Left hindlimb (tissue), 1 donor: Measurements from ENCODE around the gene DIP2C.
"Not testable (repeated sequence)": the region's sequence is repeated elsewhere in the genome, so short reads cannot be mapped to it uniquely, and the experiment has no call there.

Experiments
- DNase-seq: peaks from one replicate; pipeline ENCODE4 v3.0.0-alpha.2; 2018

The DIP2C gene

GRCh38 chr10:436911-437665 is 252.4 kb downstream of the DIP2C start:
- DNase-seq, result no peak

DNA sequence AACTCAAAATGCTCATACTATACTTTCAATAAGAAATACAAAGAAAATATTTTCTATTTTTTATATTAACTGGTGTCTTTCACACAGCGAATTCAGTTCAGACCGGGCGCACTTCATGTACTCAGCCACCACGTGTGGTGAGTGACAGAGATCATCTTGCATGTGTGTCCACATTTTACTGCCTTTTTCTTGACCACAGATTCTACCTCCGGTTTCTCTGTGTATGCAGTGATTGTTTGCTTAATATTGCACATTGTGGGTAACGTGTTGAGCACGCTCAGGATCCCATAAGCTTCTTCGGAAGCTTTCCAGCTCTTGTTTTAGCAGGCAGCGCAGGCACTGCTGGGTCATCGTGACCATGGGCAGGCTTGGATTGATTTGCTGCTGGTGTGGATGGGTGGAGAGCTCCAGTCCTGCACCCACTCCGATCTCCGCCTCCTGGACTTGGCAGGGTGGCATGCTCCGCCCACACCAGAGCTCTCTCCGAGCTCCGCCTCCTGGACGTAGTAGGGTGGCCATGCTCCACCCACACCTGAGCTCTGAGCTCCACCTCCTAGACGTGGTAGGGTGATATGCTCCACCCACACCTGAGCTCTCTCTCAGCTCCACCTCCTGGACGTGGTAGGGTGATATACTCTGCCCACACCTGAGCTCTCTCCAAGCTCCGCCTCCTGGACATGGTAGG is 253.3 kb downstream of the DIP2C start:
- no peak for DNase-seq

DNA sequence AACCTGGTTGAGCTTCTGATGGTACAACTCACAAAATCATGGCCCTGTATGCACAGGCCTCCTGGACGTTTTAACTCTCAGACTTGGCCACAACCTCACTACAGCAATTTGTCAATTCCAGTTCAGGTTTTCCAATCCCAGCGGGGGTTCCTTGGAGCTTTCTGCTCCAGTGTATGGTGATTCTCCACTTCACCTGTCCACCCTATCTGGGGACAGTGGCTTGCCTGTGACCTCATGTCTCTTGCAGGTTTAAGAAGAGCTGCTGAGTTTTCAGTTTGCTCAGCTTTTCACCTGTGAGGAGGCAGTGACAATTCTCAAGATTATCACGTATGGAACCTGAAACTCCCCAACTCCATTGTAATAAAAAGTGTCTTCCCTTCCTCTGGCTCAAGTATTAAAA is 254.1 kb downstream of the DIP2C start:
- no peak for DNase-seq

DNA sequence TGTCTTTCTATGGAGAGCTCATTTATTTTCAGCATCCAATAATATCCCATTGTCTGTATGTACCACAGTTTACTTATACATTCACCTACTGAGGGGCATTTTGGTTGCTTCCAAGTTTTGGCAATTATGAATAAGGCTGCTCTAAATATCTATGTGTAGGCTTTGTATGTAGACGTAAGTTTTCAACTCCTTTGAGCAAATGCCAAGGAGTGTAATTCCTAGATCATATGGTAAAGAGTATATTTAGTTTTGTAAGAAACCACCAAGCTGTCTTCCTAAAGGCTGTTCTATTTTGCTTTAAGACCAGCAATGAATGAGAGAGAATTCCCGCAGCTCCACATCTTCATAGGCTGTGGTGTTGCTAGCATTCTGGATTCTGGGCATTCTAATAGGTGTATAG is 259.8 kb downstream of the DIP2C start:
- no peak for DNase-seq

DNA sequence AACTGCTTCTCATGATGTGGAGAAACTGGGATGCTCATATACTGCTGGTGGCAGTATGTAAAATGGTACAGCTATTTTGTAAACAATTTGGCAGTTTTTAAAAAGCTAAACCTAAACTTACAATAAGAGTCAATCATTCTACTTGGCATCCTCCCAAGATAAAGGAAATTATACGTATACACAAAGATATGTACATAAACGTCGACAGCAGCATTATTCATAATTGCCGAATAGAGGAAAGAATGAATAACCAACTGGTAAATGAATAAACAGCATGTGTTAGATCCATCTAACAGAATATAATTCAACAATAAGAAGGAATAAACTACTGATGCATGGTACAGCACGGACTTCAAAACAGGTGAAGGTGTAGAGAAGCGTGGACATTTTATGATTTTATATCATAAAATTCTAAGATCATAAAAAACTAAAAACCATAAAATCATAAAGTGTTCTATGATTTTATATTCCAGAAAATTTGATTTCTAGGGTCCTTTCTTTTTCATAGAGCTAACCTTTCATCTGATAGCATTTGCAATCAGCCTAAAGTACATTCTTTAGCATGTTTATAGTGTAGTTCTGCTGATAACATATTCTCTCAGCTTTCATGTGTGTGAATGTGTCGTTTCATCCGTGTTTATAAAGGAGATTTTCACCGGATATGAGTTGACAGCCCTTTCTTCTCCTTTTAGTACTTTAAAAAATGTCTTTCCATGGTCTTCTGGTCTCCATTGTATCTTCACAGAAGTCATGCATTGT is 261.5 kb downstream of the DIP2C start:
- DNase-seq, result no peak

DNA sequence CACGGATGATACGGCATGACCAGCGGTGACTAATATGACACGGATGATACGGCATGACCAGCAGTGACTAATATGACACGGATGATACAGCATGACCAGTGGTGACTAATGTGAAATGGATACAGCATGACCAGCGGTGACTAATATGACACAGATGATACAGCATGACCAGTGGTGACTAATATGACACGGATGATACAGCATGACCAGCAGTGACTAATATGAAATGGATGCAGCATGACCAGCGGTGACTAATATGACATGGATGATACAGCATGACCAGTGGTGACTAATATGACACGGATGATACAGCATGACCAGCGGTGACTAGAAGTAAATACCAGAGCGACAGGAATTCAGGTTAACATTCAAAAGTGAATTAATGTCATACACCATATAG is 264.1 kb downstream of the DIP2C start:
- DNase-seq, result not testable (repeated sequence)

GRCh38 chr10:424724-425123 is 264.7 kb downstream of the DIP2C start:
- DNase-seq, result not testable (repeated sequence)

- no peak for DNase-seq
Observed at GRCh38 chr10:423178-423577, 266.3 kb downstream of the DIP2C start.

- DNase-seq, result no peak
Observed at GRCh38 chr10:422675-423074, 266.8 kb downstream of the DIP2C start.

- no peak for DNase-seq
Observed at GRCh38 chr10:422241-422640, 267.2 kb downstream of the DIP2C start.

GRCh38 chr10:421170-421569 is 268.3 kb downstream of the DIP2C start:
- no peak for DNase-seq

GRCh38 chr10:420154-421121 is 269.0 kb downstream of the DIP2C start:
- no peak for DNase-seq

- no peak for DNase-seq
Observed at GRCh38 chr10:418894-419293, 270.6 kb downstream of the DIP2C start.

DNA sequence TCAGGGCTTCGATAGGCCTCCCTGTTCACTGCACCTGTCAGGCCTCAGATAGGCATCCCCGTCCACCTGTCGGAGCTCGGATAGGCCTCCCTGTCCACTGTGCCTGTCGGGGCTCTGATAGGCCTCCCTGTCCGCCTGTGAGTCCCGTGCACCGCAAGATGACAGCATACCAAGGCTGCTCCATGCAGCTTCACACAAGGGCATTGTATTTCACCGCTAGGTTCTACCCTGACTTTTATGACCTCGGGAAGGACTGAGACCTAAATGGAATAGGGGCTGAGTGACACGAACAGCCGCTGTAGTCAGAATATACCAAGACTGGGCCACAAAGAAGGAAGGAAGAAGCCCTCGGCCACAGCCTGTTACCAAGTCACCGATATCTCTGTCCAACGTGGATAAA is 271.2 kb downstream of the DIP2C start:
- no peak for DNase-seq

- no peak for DNase-seq
Observed at GRCh38 chr10:416091-416515, 273.4 kb downstream of the DIP2C start.

- no peak for DNase-seq
Observed at GRCh38 chr10:413662-414071, 275.8 kb downstream of the DIP2C start.

DNA sequence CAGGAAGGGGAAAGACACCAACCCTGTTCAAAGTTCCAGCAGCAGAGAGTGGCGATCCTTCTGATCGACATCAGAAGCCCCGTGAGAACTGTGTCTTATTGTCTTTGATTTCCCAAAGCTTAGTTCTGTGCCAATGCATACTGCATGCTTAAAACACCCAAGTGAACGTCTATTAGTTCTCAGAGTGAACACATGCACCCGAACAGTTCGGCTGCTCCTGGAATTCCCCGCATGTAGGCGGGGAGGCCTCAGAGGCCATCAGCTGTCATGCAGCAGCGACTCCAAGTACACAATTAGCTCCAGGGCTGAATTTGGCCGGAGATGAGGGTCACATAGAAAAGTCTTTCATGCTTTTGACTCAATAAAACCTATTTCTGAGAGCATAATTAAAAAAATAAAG is 277.4 kb downstream of the DIP2C start:
- no peak for DNase-seq

- no peak for DNase-seq
Observed at GRCh38 chr10:411603-412002, 277.9 kb downstream of the DIP2C start.

- no peak for DNase-seq
Observed at GRCh38 chr10:409408-410040, 279.9 kb downstream of the DIP2C start.

DNA sequence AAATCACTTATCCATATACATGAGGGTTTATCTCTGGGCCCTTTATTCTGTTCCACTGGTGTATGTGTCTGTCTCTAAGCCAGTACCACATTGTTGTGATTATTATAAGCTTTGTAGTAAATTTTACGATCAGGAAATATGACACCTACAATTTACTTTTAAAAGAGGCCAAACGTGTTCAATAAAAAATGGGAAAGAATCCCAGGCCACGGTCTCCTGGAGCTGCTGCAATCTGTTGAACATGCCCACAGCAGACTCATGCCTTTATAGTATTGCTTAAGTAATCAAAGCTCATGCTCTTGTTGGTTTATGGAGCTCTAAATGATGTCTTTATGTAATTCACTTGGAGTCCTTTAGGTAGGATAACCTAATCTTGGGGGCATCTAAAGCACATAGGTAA is 281.2 kb downstream of the DIP2C start:
- DNase-seq, result no peak

DNA sequence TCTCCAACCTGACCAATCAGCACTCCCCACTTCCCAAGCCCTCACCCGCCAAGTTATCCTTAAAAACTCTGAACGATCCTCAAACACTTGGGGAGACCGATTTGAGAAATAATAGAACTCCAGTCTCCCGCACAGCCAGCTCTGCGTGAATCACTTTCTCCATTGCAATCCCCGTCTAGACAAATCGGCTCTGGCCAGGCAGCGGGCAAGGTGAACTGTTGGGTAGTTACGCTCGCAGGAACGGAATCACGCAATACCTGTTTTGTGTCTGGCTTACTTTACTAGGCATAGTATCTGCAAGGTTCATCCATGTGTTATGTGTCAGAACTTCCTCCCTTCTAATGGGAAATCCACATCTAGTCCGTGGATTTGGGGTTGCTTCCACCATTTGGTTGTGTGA is 282.5 kb downstream of the DIP2C start:
- no peak for DNase-seq

DNA sequence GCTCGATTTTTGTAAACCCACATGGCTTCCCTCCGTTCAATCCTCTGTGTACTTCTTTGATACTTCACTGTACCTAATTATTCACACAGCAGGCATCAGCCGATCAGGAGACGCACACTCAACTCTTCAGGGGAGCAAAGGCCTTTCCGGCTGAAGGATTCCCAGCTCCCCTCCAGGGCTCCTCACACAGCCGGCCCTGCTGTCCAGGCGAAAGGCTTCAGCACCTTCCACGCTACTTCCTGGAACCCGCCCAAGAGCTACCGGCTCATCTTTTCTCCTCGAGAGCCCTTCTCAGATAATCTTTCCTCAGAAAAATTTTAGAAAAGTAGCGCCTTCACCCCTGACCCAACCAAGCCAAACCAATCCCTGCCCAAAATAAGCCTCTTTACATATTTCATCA is 283.8 kb downstream of the DIP2C start:
- no peak for DNase-seq
